ENCODE measurements around the gene SEC63. TPM values are rescaled to one million over a fixed set of nuclear protein-coding genes. Genes with fewer than 3 reads are reported as not detected.

Gene SEC63
- total RNA-seq, 2 donors from 2014 or later = 65.3 to 84.3 TPM

- H3K36me3 ChIP-seq = no peaks in the 10 kb centered on the region
- no peak overlapping the region for H3K27ac ChIP-seq
- no peak overlapping the region for H3K9ac ChIP-seq (ENCODE audit: low read depth in 2 of 2, low read length in 2 of 2)
- intact Hi-C loops (cut with DNase I) = no loop called here
- TF ChIP-seq, protein P1, sequence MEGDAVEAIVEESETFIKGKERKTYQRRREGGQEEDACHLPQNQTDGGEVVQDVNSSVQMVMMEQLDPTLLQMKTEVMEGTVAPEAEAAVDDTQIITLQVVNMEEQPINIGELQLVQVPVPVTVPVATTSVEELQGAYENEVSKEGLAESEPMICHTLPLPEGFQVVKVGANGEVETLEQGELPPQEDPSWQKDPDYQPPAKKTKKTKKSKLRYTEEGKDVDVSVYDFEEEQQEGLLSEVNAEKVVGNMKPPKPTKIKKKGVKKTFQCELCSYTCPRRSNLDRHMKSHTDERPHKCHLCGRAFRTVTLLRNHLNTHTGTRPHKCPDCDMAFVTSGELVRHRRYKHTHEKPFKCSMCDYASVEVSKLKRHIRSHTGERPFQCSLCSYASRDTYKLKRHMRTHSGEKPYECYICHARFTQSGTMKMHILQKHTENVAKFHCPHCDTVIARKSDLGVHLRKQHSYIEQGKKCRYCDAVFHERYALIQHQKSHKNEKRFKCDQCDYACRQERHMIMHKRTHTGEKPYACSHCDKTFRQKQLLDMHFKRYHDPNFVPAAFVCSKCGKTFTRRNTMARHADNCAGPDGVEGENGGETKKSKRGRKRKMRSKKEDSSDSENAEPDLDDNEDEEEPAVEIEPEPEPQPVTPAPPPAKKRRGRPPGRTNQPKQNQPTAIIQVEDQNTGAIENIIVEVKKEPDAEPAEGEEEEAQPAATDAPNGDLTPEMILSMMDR (IDR thresholded peaks at IDR 0.05) = no peak
- no peak for DNase-seq
- no peak overlapping the region for H3K4me3 ChIP-seq
- no peaks in the 10 kb centered on the region for H3K27me3 ChIP-seq
- H3K4me1 ChIP-seq = no peaks in the 10 kb centered on the region
- no peaks in the 10 kb centered on the region for H3K9me3 ChIP-seq
These were observed 137.4 kb downstream of the SEC63 start for GRCh38 chr6:107820338-107821261.

- intact Hi-C loops (cut with DNase I) = no loop called here
- TF ChIP-seq, protein P1 (IDR thresholded peaks at IDR 0.05) = no peak
- Histone ChIP-seq H3K27me3 (no peaks in the 10 kb centered on the region), H3K36me3 (no peaks in the 10 kb centered on the region), H3K4me3 (no peak overlapping the region), H3K27ac (no peak overlapping the region), H3K4me1 (no peaks in the 10 kb centered on the region), H3K9me3 (no peaks in the 10 kb centered on the region), H3K9ac (ENCODE audit: low read depth in 2 of 2, low read length in 2 of 2) (no peak overlapping the region)
- no peak for DNase-seq
These were observed 138.1 kb downstream of the SEC63 start for GRCh38 chr6:107819964-107820337.

DNA sequence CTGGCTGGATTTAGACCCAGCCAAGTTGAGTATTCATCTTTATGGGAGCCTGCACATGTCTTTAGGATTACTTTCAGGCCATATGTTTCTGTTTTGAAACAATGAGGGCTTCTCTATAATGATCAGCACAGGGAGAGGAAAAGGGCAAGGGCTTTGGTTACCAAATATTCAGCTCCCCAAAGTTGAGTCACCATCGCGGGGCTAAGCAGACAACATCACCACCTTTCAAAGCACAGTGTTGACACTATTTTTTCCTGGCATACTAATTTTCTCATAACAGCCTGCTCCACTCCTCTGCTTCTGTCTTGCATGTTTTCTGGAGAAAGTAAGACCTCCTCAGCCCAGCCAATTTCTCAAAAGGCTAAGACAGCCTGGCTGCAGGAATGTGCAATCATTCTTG is 138.8 kb downstream of the SEC63 start:
- Histone ChIP-seq H3K9me3 (no peaks in the 10 kb centered on the region), H3K36me3 (no peaks in the 10 kb centered on the region), H3K27me3 (no peaks in the 10 kb centered on the region), H3K4me1 (no peaks in the 10 kb centered on the region), H3K9ac (ENCODE audit: low read depth in 2 of 2, low read length in 2 of 2) (no peak overlapping the region), H3K4me3 (no peak overlapping the region), H3K27ac (no peak overlapping the region)
- DNase-seq = no peak
- TF ChIP-seq, protein P1 (IDR thresholded peaks at IDR 0.05) = no peak
- intact Hi-C loops (cut with DNase I) = no loop called here

DNA sequence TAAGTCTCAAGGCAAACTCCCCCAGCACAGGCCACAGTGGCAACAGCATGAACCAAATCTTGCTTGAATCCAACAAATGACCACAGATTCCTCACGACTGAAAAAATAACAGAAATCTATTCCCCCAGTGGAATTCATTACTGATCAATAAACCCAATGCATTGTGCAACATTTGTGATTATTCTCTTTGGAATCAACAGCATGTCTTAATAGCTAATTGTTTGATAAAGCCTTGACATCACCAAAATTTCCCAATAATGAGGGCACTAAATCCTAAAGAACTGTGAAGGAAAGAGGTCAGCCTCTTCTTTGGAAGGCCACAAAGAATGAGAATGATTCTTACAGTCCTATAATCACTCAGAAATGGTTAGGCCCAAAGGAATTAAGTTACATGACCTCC is 139.7 kb downstream of the SEC63 start:
- no peak overlapping the region for H3K9ac ChIP-seq (ENCODE audit: low read depth in 2 of 2, low read length in 2 of 2)

DNA sequence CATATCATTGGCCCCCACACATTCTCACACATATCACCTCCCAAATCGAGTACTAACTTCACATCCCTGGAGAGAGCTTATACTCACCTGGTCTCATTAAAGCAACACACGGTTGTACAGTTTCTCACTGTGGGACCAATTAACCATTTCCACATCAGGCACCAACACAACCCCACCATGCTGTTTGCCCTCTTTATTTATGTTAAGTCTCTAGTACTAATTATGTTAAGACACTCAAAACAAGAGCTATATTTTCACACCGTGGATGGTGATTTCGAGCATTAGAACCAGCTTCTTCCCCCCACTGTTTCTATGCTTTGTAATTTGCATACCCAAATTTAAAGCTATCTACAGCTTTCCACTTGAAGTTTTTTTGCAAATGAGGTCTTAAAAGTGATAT is 140.2 kb downstream of the SEC63 start:
- no peak overlapping the region for H3K27ac ChIP-seq
- no peaks in the 10 kb centered on the region for H3K9me3 ChIP-seq
- DNase-seq = no peak
- TF ChIP-seq, protein P1 (IDR thresholded peaks at IDR 0.05) = no peak
- H3K36me3 ChIP-seq = no peaks in the 10 kb centered on the region
- H3K9ac ChIP-seq (ENCODE audit: low read depth in 2 of 2, low read length in 2 of 2) = no peak overlapping the region
- H3K27me3 ChIP-seq = no peaks in the 10 kb centered on the region
- H3K4me3 ChIP-seq = no peak overlapping the region
- no peaks in the 10 kb centered on the region for H3K4me1 ChIP-seq
- intact Hi-C loops (cut with DNase I) = no loop called here

More for the DNA sequence above, 139.7 kb downstream of the SEC63 start:
- TF ChIP-seq, protein P1 (IDR thresholded peaks at IDR 0.05) = no peak
- Histone ChIP-seq H3K36me3 (no peaks in the 10 kb centered on the region), H3K27me3 (no peaks in the 10 kb centered on the region), H3K27ac (no peak overlapping the region), H3K9me3 (no peaks in the 10 kb centered on the region), H3K4me1 (no peaks in the 10 kb centered on the region), H3K4me3 (no peak overlapping the region)
- intact Hi-C loops (cut with DNase I) = no loop called here
- no peak for DNase-seq

Other genes starting within 250 kb of the SEC63 start
- 1 to 10 TPM; 1.2 to 1.8 TPM for gene SCML4, start 133.9 kb downstream of the SEC63 start, total RNA-seq
- 10 to 100 TPM; 14.7 to 21.1 TPM for gene OSTM1, start 116.5 kb upstream of the SEC63 start, total RNA-seq
- not detected for gene NR2E1, start 207.8 kb upstream of the SEC63 start, total RNA-seq